SK-N-SH (cell line): ENCODE measurements around the gene GRK3. TPM values are rescaled to one million over a fixed set of nuclear protein-coding genes. Genes with fewer than 3 reads are reported as not detected.
A peak's percentile ranks its signal among the peaks of the same experiment; 100 is the strongest.

Experiments used
- CTCF ChIA-PET: fragments of 300-600, 350-600 bp; formaldehyde crosslinking; extraction: SDS; loops from one replicate; lab custom pipeline; 2021; lab: Yijun Ruan, JAX
- POLR2A ChIA-PET: fragments of 350-600 bp; sonication (Branson Sonifier 250); formaldehyde crosslinking; extraction: SDS; loops from one replicate; lab custom pipeline; 2020; ENCODE audit warnings: antibody characterized with exemption, inconsistent platforms; lab: Yijun Ruan, JAX
- DNase-seq: peaks from one replicate; pipeline ENCODE4 v3.0.0; 2012
- H2AFZ ChIP-seq: fragments of 200-600 bp; sonication (generic); 2 replicates; pipeline ENCODE4 v1.8.1; 2016; ENCODE audit warnings: antibody characterized with exemption, mild to moderate bottlenecking, low read depth
- H3F3A ChIP-seq: fragments of 200-600 bp; sonication (generic); replicated peaks from 2 replicates; pipeline ENCODE3; 2016; ENCODE audit warnings: antibody characterized with exemption, mild to moderate bottlenecking; ENCODE audit not compliant: insufficient read depth
- H3K27ac ChIP-seq, 2 experiments: fragments of 200-500 bp in 1 of 2; fragments of 200-600 bp in 1 of 2; sonication (Bioruptor generic) in 1 of 2; sonication (generic), shearing (Covaris generic) in 1 of 2; 2 replicates each; pipeline versions ENCODE4 v1.5.1 to v1.6.1; 2014 to 2016; ENCODE audit warnings: low read depth in 2 of 2, inconsistent platforms in 1 of 2, low read length in 1 of 2, mild to moderate bottlenecking in 1 of 2, mixed read lengths in 1 of 2
- H3K27me3 ChIP-seq: fragments of 200-600 bp; sonication (generic), shearing (Covaris generic); 2 replicates; pipeline ENCODE4 v1.6.1; 2016; ENCODE audit warnings: mixed run types; ENCODE audit not compliant: insufficient read depth
- H3K36me3 ChIP-seq, 2 experiments: fragments of 200-500 bp in 1 of 2; fragments of 200-600 bp in 1 of 2; sonication (Bioruptor generic) in 1 of 2; sonication (generic) in 1 of 2; replicated peaks in 1 of 2; 2 replicates each; pipeline versions ENCODE3 to v1.5.1; 2014 to 2016; ENCODE audit warnings: low read length in 1 of 2, mild to moderate bottlenecking in 1 of 2; ENCODE audit not compliant: insufficient read depth in 2 of 2, control insufficient read depth in 1 of 2
- H3K4me1 ChIP-seq, 2 experiments: fragments of 200-500 bp in 1 of 2; fragments of 200-600 bp in 1 of 2; sonication (Bioruptor generic) in 1 of 2; sonication (generic), shearing (Covaris generic) in 1 of 2; 2 replicates each; pipeline versions ENCODE4 v1.5.1 to v1.6.1; 2014 to 2016; ENCODE audit warnings: low read depth in 1 of 2, low read length in 1 of 2, mixed run types in 1 of 2; ENCODE audit not compliant: insufficient read depth in 2 of 2, control insufficient read depth in 1 of 2
- H3K4me2 ChIP-seq: fragments of 200-600 bp; sonication (generic), shearing (Covaris generic); 2 replicates; pipeline ENCODE4 v1.6.1; 2017; ENCODE audit warnings: mixed run types
- H3K4me3 ChIP-seq, 2 experiments: fragments of 200-500 bp in 1 of 2; fragments of 200-600 bp in 1 of 2; sonication (Bioruptor generic) in 1 of 2; sonication (generic), shearing (Covaris generic) in 1 of 2; 2 replicates each; pipeline versions ENCODE4 v1.5.1 to v1.8.1; 2014 to 2016; ENCODE audit warnings: low read depth in 2 of 2, inconsistent platforms in 1 of 2, low read length in 1 of 2, mild to moderate bottlenecking in 1 of 2, mixed read lengths in 1 of 2, moderate library complexity in 1 of 2
- H3K79me2 ChIP-seq: fragments of 200-600 bp; sonication (generic); 2 replicates; pipeline ENCODE4 v1.8.1; 2017; ENCODE audit warnings: mild to moderate bottlenecking; ENCODE audit not compliant: insufficient read depth
- H3K9ac ChIP-seq: fragments of 200-600 bp; sonication (generic); 2 replicates; pipeline ENCODE4 v1.6.1; 2017; ENCODE audit warnings: mixed run types
- H3K9me2 ChIP-seq: fragments of 200-600 bp; sonication (generic); 2 replicates; pipeline ENCODE4 v1.6.1; 2017; ENCODE audit warnings: mixed run types
- H3K9me3 ChIP-seq: fragments of 200-600 bp; sonication (generic); 2 replicates; pipeline ENCODE4 v1.6.1; 2017; ENCODE audit warnings: mixed run types, mild to moderate bottlenecking, moderate library complexity
- H4K20me1 ChIP-seq: fragments of 200-600 bp; sonication (generic); 2 replicates; pipeline ENCODE4 v1.6.1; 2017; ENCODE audit warnings: mild to moderate bottlenecking, mixed run types; ENCODE audit not compliant: insufficient read depth
- EP300 ChIP-seq, 2 experiments: IDR thresholded peaks; 2 replicates each; pipeline versions ENCODE4 v1.4.0 to v1.6.1; 2012; ENCODE audit warnings: borderline replicate concordance in 1 of 2, low read depth in 1 of 2, low read length in 1 of 2
- FOSL2 ChIP-seq: IDR thresholded peaks from 2 replicates; pipeline ENCODE4 v1.4.0; 2012; ENCODE audit warnings: low read depth, mild to moderate bottlenecking, moderate library complexity, borderline replicate concordance
- FOXJ3 ChIP-seq: sonication (generic); formaldehyde crosslinking; IDR thresholded peaks from 2 replicates; pipeline ENCODE4 v1.5.1; 2020; ENCODE audit warnings: mild to moderate bottlenecking, missing genetic modification reagents
- GABPA ChIP-seq: IDR thresholded peaks from 2 replicates; pipeline ENCODE4 v1.4.0; 2012; ENCODE audit warnings: low read depth, mild to moderate bottlenecking
- GATA2 ChIP-seq: sonication (generic); formaldehyde crosslinking; IDR thresholded peaks from 2 replicates; pipeline ENCODE4 v1.5.0; 2020; ENCODE audit warnings: mild to moderate bottlenecking, missing genetic modification reagents
- IRF3 ChIP-seq: fragments of 150-350 bp; IDR thresholded peaks from 2 replicates; pipeline ENCODE4 v1.6.1; 2016; ENCODE audit warnings: mild to moderate bottlenecking, low read depth, low read length
- JUND ChIP-seq: IDR thresholded peaks from 2 replicates; pipeline ENCODE4 v1.4.0; 2012
- MEF2A ChIP-seq: IDR thresholded peaks from 2 replicates; pipeline ENCODE4 v1.4.0; 2012; ENCODE audit warnings: low read depth, borderline replicate concordance
- MXI1 ChIP-seq: IDR thresholded peaks from 2 replicates; pipeline ENCODE4 v1.6.1; 2012; ENCODE audit warnings: mild to moderate bottlenecking, low read depth, low read length, improper control_type of control experiment
- PBX3 ChIP-seq: IDR thresholded peaks from 2 replicates; pipeline ENCODE4; 2012
- POLR2AphosphoS5 ChIP-seq: IDR thresholded peaks from 2 replicates; pipeline ENCODE4 v1.6.1; 2012; ENCODE audit warnings: low read depth, low read length
- RAD21 ChIP-seq: IDR thresholded peaks from 2 replicates; pipeline ENCODE4 v1.6.1; 2012; ENCODE audit warnings: mild to moderate bottlenecking, low read length
- REST ChIP-seq: IDR thresholded peaks from 2 replicates; pipeline ENCODE4 v1.6.1; 2012; ENCODE audit warnings: mild to moderate bottlenecking, low read depth, low read length, moderate library complexity
- RXRA ChIP-seq: IDR thresholded peaks from 2 replicates; pipeline ENCODE4 v1.4.0; 2012; ENCODE audit warnings: low read depth, mild to moderate bottlenecking, borderline replicate concordance
- SMC3 ChIP-seq: IDR thresholded peaks from 2 replicates; pipeline ENCODE4 v1.6.1; 2012; ENCODE audit warnings: low read depth, low read length, improper control_type of control experiment
- TCF12 ChIP-seq: IDR thresholded peaks from 2 replicates; pipeline ENCODE4 v1.4.0; 2012
- USF2 ChIP-seq: fragments of 150-350 bp; IDR thresholded peaks from 2 replicates; pipeline ENCODE4 v1.6.1; 2017; ENCODE audit warnings: antibody characterized with exemption, low read length, low read depth, borderline replicate concordance
- WGBS: methylation state at CpG from one replicate; pipeline ENCODE4 v1.1.6; 2017; ENCODE audit warnings: low lambda C conversion rate; 5-methylcytosine and 5-hydroxymethylcytosine counted together
- polyA plus RNA-seq, 3 experiments: library from polyadenylated mRNA; depleted of rRNA; stranded (reverse); fragments of >200 nt; gene quantifications; 2 replicates each; pipeline ENCODE4 v1.2.3, GENCODE V29; 2012

Gene GRK3
- polyA plus RNA-seq, 1 of the 3 experiments (the other 2 are of a cell fraction), result 1.3 TPM

- H4K20me1 ChIP-seq, result no peaks in the 10 kb centered on the region
- ChIA-PET CTCF (interaction anchor here (0.6 to 4.9 kb wide), 30 partner anchors 12 to 499 kb away, joined by 3 to 44 read pairs (median 4); partner anchors contain the start of gene GRK3), POLR2A (interaction anchor here (0.9 to 1.2 kb wide), 4 partner anchors 32 to 157 kb away, joined by 3 to 7 read pairs (median 4); partner anchors contain the start of gene GRK3)
- peak; percentile 49 for DNase-seq
- H2AFZ ChIP-seq, result no peak overlapping the region
- H3K4me3 ChIP-seq, result no peak overlapping the region
- WGBS, result 37% methylated on average over 13 of the region's 13 CpGs
- H3K79me2 ChIP-seq, result no peaks in the 10 kb centered on the region
- peak overlapping the region; percentile 16 to 93; a peak in 3 of 4 replicates for H3K27ac ChIP-seq
- no peaks in the 10 kb centered on the region for H3K9me3 ChIP-seq
- no peaks in the 10 kb centered on the region for H3F3A ChIP-seq
- no peaks in the 10 kb centered on the region for H3K9me2 ChIP-seq
- H3K9ac ChIP-seq, result no peak overlapping the region
- peaks cover 0 to 56% of the 10 kb centered on the region in 2 experiments; a peak in 2 of 4 replicates for H3K4me1 ChIP-seq
- peak overlapping the region; percentile 29; the same call in 1 of the 2 replicates for H3K4me2 ChIP-seq
- 0 out of 2 replicates have a peak, but pooled peaks have one; percentile 27 for TF ChIP-seq GATA2 (CRISPR knock-in tag)
- TF ChIP-seq RXRA, result no peak
- TF ChIP-seq GABPA, result no peak
- peak in 1 of 2 experiments; percentile 33; a peak in 1 of 4 replicates for TF ChIP-seq EP300 (IDR thresholded peaks at IDR 0.05; ENCODE audit: borderline replicate concordance in 1 of 2, low read depth in 1 of 2, low read length in 1 of 2)
- TF ChIP-seq MEF2A, result no peak
- no peak for TF ChIP-seq PBX3
- no peak for TF ChIP-seq JUND
- TF ChIP-seq POLR2AphosphoS5, result no peak
- peak; percentile 97 for TF ChIP-seq MXI1
- H3K36me3 ChIP-seq, result peaks cover 0 to 16% of the 10 kb centered on the region in 2 experiments
- no peaks in the 10 kb centered on the region for H3K27me3 ChIP-seq
Measured at GRCh38 chr22:25701056-25701780, 136.7 kb downstream of the GRK3 start.

- Histone ChIP-seq H3K27me3 (no peaks in the 10 kb centered on the region), H4K20me1 (no peaks in the 10 kb centered on the region), H3K9me3 (no peaks in the 10 kb centered on the region), H3F3A (no peaks in the 10 kb centered on the region), H3K36me3 (peaks cover 0 to 16% of the 10 kb centered on the region in 2 experiments), H2AFZ (no peak overlapping the region), H3K4me3 (no peak overlapping the region), H3K9ac (no peak overlapping the region), H3K4me2 (no peak overlapping the region), H3K9me2 (no peaks in the 10 kb centered on the region), H3K27ac (peak overlapping the region in 1 of 2 experiments; percentile 93; a peak in 3 of 4 replicates), H3K4me1 (peaks cover 0 to 55% of the 10 kb centered on the region in 2 experiments; a peak in 2 of 4 replicates), H3K79me2 (no peaks in the 10 kb centered on the region)
- DNase-seq, result peak; percentile 61
- ChIA-PET CTCF (interaction anchor here (0.6 to 4.9 kb wide), 26 partner anchors 11 to 500 kb away, joined by 3 to 44 read pairs (median 4); partner anchors contain the start of gene GRK3), POLR2A (interaction anchor here (1.2 kb wide), 1 partner anchor 71 kb away, joined by 4 read pairs; no protein-coding TSS in a partner anchor)
- TF ChIP-seq USF2 (no peak), SMC3 (peak; percentile 59), REST (no peak), TCF12 (peak; percentile 13; the same call in 1 of the 2 replicates), FOXJ3 (0 out of 2 replicates have a peak, but pooled peaks have one; percentile 15), EP300 (IDR thresholded peaks at IDR 0.05; ENCODE audit: borderline replicate concordance in 1 of 2, low read depth in 1 of 2, low read length in 1 of 2) (peak in 1 of 2 experiments; percentile 74; a peak in 2 of 4 replicates), IRF3 (no peak), RAD21 (peak; percentile 90), FOSL2 (no peak), GATA2 (CRISPR knock-in tag) (peak; percentile 42; the same call in 1 of the 2 replicates)
Measured at GRCh38 chr22:25702040-25702439, 137.6 kb downstream of the GRK3 start.
